ENCODE measurements around the gene CKAP5.

CKAP5 gene

DNA sequence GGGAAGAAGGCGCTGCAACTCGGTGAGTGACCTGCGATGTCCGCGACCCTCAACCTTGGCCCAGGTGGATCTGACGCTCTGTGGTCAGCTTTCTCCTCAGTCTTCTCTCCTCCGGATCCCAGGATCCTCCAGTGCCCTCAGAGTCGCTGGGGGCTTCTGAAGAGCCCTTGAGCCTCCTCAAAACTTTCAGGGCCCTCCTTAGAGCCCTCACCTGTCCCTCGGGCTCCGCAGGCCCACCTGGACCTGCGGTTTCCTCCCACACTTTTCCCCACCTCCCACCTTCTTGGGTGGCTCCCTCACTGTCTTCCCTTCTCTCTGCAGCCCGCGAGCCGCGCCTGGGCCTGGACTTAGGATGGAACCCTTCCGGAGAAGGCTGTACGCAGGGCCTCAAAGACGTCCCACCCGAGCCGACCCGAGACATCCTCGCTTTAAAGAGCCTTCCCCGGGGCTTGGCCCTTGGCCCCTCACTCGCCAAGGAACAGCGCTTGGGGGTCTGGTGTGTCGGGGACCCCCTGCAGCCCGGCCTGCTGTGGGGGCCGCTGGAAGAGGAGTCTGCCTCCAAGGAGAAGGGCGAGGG, 144.9 kb downstream of the CKAP5 start:
- no CpG with 5 or more reads among the region's 29 CpGs for whole genome bisulfite sequencing (ENCODE audit: extremely low coverage, insufficient coverage, insufficient read length)
- H3K4me3 ChIP-seq (ENCODE audit: low read depth, low read length): peak overlapping the region; percentile 87
- H3K27ac ChIP-seq (ENCODE audit: low read depth, low read length): no peak overlapping the region
- H3K79me1 ChIP-seq (ENCODE audit: low read length): peaks cover 13% of the 10 kb centered on the region
- H3K18ac ChIP-seq (ENCODE audit: low read length): peak overlapping the region; percentile 86
- H2BK120ac ChIP-seq (ENCODE audit: insufficient read depth, low read length, poor library complexity): peak overlapping the region; percentile 67
- no peak overlapping the region for H2BK12ac ChIP-seq (ENCODE audit: low read length)
- DNase-seq: no peak
- H2AK5ac ChIP-seq (ENCODE audit: low read length): peak overlapping the region; percentile 43
- H3K9ac ChIP-seq (ENCODE audit: low read length): peak overlapping the region; percentile 95
- H3K79me2 ChIP-seq (ENCODE audit: control insufficient read depth, insufficient read depth, low read length, poor library complexity): peaks cover 11% of the 10 kb centered on the region
- peak overlapping the region; percentile 56 for H3K14ac ChIP-seq (ENCODE audit: low read length)
- H4K8ac ChIP-seq (ENCODE audit: low read depth, low read length): peak overlapping the region; percentile 95
- H3K4ac ChIP-seq (ENCODE audit: low read depth, low read length): peak overlapping the region; percentile 96
- H3K4me2 ChIP-seq (ENCODE audit: low read length): peak overlapping the region; percentile 91
- H3K4me1 ChIP-seq (ENCODE audit: control insufficient read depth in 1 of 2, insufficient read depth in 2 of 2, low read length in 2 of 2): peaks cover 21 to 24% of the 10 kb centered on the region in 2 experiments
- peaks cover 4% of the 10 kb centered on the region for H3K9me3 ChIP-seq (ENCODE audit: insufficient read depth, low read depth, low read length)
- H3K36me3 ChIP-seq (ENCODE audit: control insufficient read depth in 1 of 2, insufficient read depth in 2 of 2, low read length in 2 of 2): peaks cover 32 to 34% of the 10 kb centered on the region in 2 experiments
- H2AFZ ChIP-seq (ENCODE audit: insufficient read depth, low read length, poor library complexity): peak overlapping the region; percentile 98
- H2BK5ac ChIP-seq (ENCODE audit: low read depth, low read length, poor library complexity): peak overlapping the region; percentile 98
- no peak overlapping the region for H3K23ac ChIP-seq (ENCODE audit: low read length)
- peak overlapping the region; percentile 98 for H4K12ac ChIP-seq (ENCODE audit: low read depth, low read length)
- peak overlapping the region; percentile 85 for H4K91ac ChIP-seq (ENCODE audit: low read depth, low read length)
- H3K27me3 ChIP-seq (ENCODE audit: insufficient read depth, low read length): no peaks in the 10 kb centered on the region

DNA sequence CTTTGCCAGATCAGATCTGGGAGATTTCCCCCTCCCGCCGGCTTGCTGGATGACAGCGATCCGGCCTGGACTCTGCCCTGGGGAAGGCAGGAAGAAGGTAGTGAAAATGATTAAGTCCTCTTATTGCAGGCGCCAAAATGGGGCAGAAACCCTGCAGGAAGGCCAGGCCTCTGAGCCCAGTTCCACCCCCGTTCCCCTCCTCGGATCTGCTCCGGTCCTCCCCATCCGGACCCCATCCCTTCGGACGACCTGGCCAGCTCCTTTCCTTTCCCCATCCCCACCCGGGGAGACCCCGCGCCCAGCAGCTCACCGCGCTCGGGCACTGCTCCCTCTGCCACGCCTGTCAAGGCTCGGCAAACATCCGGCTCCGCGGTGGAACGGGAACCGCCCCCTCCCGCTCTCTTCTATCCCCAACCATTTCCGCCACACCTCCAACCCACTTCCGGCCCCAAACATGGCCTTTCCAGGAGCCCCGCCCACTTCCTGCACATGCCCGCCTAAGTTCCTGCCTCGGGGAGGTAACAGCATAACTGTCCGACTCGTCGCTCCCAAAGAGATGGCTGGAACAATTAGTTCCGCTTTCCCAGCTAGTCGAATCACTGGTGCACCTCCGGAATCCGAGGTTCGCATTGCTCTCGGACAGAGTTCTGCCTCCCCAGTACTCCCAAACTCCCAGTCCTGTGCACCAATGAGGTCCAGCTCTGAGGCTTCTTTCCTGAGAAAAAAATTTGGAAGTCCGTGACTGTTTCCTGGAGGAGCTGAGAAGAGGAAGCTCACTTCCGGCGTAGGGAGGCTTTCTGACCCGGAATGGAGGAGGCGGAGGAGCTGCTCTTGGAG, 145.6 kb downstream of the CKAP5 start, which contains the start of the genes ARHGAP1 and ZNF408:
Gene ARHGAP1 (minus strand): TSS at position 379 of the 837 bp plus-strand sequence. CDS start 4,512 bp downstream, outside the sequence.
Gene ZNF408 (plus strand): TSS at position 791 of the 837 bp plus-strand sequence. CDS start 17 bp downstream, at position 808.
- Histone ChIP-seq H2BK120ac (ENCODE audit: insufficient read depth, low read length, poor library complexity) (peak within 1 kb of the TSS; percentile 99), H3K9ac (ENCODE audit: low read length) (peak within 1 kb of the TSS; percentile 95), H3K4me1 (ENCODE audit: control insufficient read depth in 1 of 2, insufficient read depth in 2 of 2, low read length in 2 of 2) (peaks cover 25 to 28% of the 10 kb centered on the region in 2 experiments), H4K12ac (ENCODE audit: low read depth, low read length) (peak within 1 kb of the TSS; percentile 98), H2BK5ac (ENCODE audit: low read depth, low read length, poor library complexity) (peak within 1 kb of the TSS; percentile 98), H4K8ac (ENCODE audit: low read depth, low read length) (peak within 1 kb of the TSS; percentile 96), H3K36me3 (ENCODE audit: control insufficient read depth in 1 of 2, insufficient read depth in 2 of 2, low read length in 2 of 2) (peaks cover 32 to 35% of the 10 kb centered on the region in 2 experiments), H3K4me3 (ENCODE audit: low read depth, low read length) (peak within 1 kb of the TSS; percentile 93), H3K14ac (ENCODE audit: low read length) (peak within 1 kb of the TSS; percentile 94), H3K27ac (ENCODE audit: low read depth, low read length) (peak within 1 kb of the TSS; percentile 89), H3K79me2 (ENCODE audit: control insufficient read depth, insufficient read depth, low read length, poor library complexity) (peaks cover 11% of the 10 kb centered on the region), H3K18ac (ENCODE audit: low read length) (peak within 1 kb of the TSS; percentile 97), H2AK5ac (ENCODE audit: low read length) (peak within 1 kb of the TSS; percentile 91), H4K91ac (ENCODE audit: low read depth, low read length) (peak within 1 kb of the TSS; percentile 95), H3K4me2 (ENCODE audit: low read length) (peak within 1 kb of the TSS; percentile 91), H3K79me1 (ENCODE audit: low read length) (peaks cover 14% of the 10 kb centered on the region), H3K23ac (ENCODE audit: low read length) (no peak within 1 kb of the TSS), H2AFZ (ENCODE audit: insufficient read depth, low read length, poor library complexity) (peak within 1 kb of the TSS; percentile 98), H2BK12ac (ENCODE audit: low read length) (peak within 1 kb of the TSS; percentile 24), H3K4ac (ENCODE audit: low read depth, low read length) (peak within 1 kb of the TSS; percentile 96), H3K27me3 (ENCODE audit: insufficient read depth, low read length) (no peaks in the 10 kb centered on the region), H3K9me3 (ENCODE audit: insufficient read depth, low read depth, low read length) (peaks cover 3% of the 10 kb centered on the region)
- no CpG with 5 or more reads among the region's 44 CpGs for WGBS (ENCODE audit: extremely low coverage, insufficient coverage, insufficient read length)
- peak; percentile 98 to 99 for DNase-seq

DNA sequence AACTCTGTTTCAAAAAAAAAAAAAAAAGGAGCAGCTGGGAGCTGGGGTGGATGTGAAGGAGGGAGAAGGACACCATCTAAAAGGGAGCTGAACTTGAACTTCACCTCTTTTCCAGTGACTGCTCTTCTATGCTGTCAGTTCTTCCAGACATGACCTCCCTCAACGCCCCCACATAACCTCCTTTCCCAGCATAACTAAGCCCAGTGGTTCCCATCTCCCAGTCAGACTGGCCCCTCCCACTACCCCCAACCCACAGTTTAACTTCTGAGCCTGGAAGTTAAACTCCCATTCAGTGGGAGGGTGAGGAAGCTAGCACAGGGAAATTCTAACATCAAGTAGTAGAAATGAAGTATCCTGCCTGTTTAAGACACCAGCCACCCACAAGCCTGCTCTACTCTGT, 147.5 kb downstream of the CKAP5 start:
- Histone ChIP-seq H3K18ac (ENCODE audit: low read length) (no peak overlapping the region), H4K12ac (ENCODE audit: low read depth, low read length) (no peak overlapping the region), H3K9me3 (ENCODE audit: insufficient read depth, low read depth, low read length) (no peaks in the 10 kb centered on the region)

DNA sequence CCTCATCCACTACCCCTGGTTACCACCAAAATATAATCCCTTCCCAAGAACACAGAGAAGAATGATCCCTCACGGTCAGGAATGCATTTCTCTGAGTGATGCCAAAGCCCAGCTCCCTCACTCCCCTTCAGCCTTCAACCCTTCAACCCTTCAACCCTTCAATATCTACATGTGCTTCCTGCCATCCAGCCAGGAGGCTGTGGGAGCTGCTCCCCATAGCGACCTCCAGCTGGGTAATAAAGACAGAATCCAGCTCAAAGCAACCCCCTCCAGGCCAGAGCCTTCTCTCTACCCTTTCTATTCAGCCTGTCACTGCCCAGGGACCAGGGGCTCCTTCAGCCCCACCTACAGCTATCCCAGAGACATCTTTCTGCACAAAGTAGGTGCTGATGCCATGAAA, 148.4 kb downstream of the CKAP5 start:
- Histone ChIP-seq H3K14ac (ENCODE audit: low read length) (no peak overlapping the region), H3K18ac (ENCODE audit: low read length) (no peak overlapping the region), H3K27me3 (ENCODE audit: insufficient read depth, low read length) (no peaks in the 10 kb centered on the region), H3K27ac (ENCODE audit: low read depth, low read length) (peak overlapping the region; percentile 50), H3K79me2 (ENCODE audit: control insufficient read depth, insufficient read depth, low read length, poor library complexity) (peaks cover 11% of the 10 kb centered on the region), H3K9ac (ENCODE audit: low read length) (no peak overlapping the region), H3K4me2 (ENCODE audit: low read length) (peak overlapping the region; percentile 13), H4K8ac (ENCODE audit: low read depth, low read length) (peak overlapping the region; percentile 2), H3K4ac (ENCODE audit: low read depth, low read length) (peak overlapping the region; percentile 28), H2BK120ac (ENCODE audit: insufficient read depth, low read length, poor library complexity) (no peak overlapping the region), H3K4me1 (ENCODE audit: control insufficient read depth in 1 of 2, insufficient read depth in 2 of 2, low read length in 2 of 2) (peaks cover 32 to 36% of the 10 kb centered on the region in 2 experiments), H2AK5ac (ENCODE audit: low read length) (no peak overlapping the region), H3K23ac (ENCODE audit: low read length) (no peak overlapping the region), H2AFZ (ENCODE audit: insufficient read depth, low read length, poor library complexity) (no peak overlapping the region), H2BK5ac (ENCODE audit: low read depth, low read length, poor library complexity) (peak overlapping the region; percentile 35), H3K36me3 (ENCODE audit: control insufficient read depth in 1 of 2, insufficient read depth in 2 of 2, low read length in 2 of 2) (peaks cover 28% of the 10 kb centered on the region in 2 experiments), H3K79me1 (ENCODE audit: low read length) (peaks cover 14% of the 10 kb centered on the region), H3K4me3 (ENCODE audit: low read depth, low read length) (no peak overlapping the region), H4K91ac (ENCODE audit: low read depth, low read length) (peak overlapping the region; percentile 53), H2BK12ac (ENCODE audit: low read length) (no peak overlapping the region), H3K9me3 (ENCODE audit: insufficient read depth, low read depth, low read length) (no peaks in the 10 kb centered on the region), H4K12ac (ENCODE audit: low read depth, low read length) (no peak overlapping the region)
- no peak for DNase-seq
- WGBS (ENCODE audit: extremely low coverage, insufficient coverage, insufficient read length): no CpG with 5 or more reads among the region's 2 CpGs

More for the DNA sequence above, 147.5 kb downstream of the CKAP5 start:
- no peak overlapping the region for H4K8ac ChIP-seq (ENCODE audit: low read depth, low read length)
- no peak overlapping the region for H3K9ac ChIP-seq (ENCODE audit: low read length)
- no peak overlapping the region for H2BK12ac ChIP-seq (ENCODE audit: low read length)
- H3K79me1 ChIP-seq (ENCODE audit: low read length): peaks cover 14% of the 10 kb centered on the region
- peaks cover 11% of the 10 kb centered on the region for H3K79me2 ChIP-seq (ENCODE audit: control insufficient read depth, insufficient read depth, low read length, poor library complexity)
- no peak overlapping the region for H3K14ac ChIP-seq (ENCODE audit: low read length)
- no peak overlapping the region for H2BK120ac ChIP-seq (ENCODE audit: insufficient read depth, low read length, poor library complexity)
- no peak overlapping the region for H2BK5ac ChIP-seq (ENCODE audit: low read depth, low read length, poor library complexity)
- DNase-seq: no peak
- H3K23ac ChIP-seq (ENCODE audit: low read length): no peak overlapping the region
- no peak overlapping the region for H3K4ac ChIP-seq (ENCODE audit: low read depth, low read length)
- peaks cover 32 to 36% of the 10 kb centered on the region in 2 experiments for H3K4me1 ChIP-seq (ENCODE audit: control insufficient read depth in 1 of 2, insufficient read depth in 2 of 2, low read length in 2 of 2)
- H3K4me3 ChIP-seq (ENCODE audit: low read depth, low read length): no peak overlapping the region
- peaks cover 32 to 35% of the 10 kb centered on the region in 2 experiments for H3K36me3 ChIP-seq (ENCODE audit: control insufficient read depth in 1 of 2, insufficient read depth in 2 of 2, low read length in 2 of 2)
- H2AK5ac ChIP-seq (ENCODE audit: low read length): no peak overlapping the region
- H3K27me3 ChIP-seq (ENCODE audit: insufficient read depth, low read length): no peaks in the 10 kb centered on the region
- H4K91ac ChIP-seq (ENCODE audit: low read depth, low read length): no peak overlapping the region
- WGBS (ENCODE audit: extremely low coverage, insufficient coverage, insufficient read length): no CpG with 5 or more reads among the region's 1 CpG
- no peak overlapping the region for H2AFZ ChIP-seq (ENCODE audit: insufficient read depth, low read length, poor library complexity)
- no peak overlapping the region for H3K27ac ChIP-seq (ENCODE audit: low read depth, low read length)
- no peak overlapping the region for H3K4me2 ChIP-seq (ENCODE audit: low read length)
